ENCODE results near the gene SCAF8.

SCAF8 gene

GRCh38 chr6:154733183-154733625, at the start of gene SCAF8:
TSS of gene SCAF8 (plus strand) at chr6:154733416. CDS start at chr6:154733901, 485 bp downstream.
- peaks cover 30% of the 10 kb centered on the region for H3K4me1 ChIP-seq (ENCODE audit: control insufficient read depth, insufficient read depth, low read length, unreplicated experiment)
- no peaks in the 10 kb centered on the region for H3K27me3 ChIP-seq (ENCODE audit: insufficient read depth, low read length)
- peaks cover 41% of the 10 kb centered on the region for H3K79me2 ChIP-seq (ENCODE audit: control insufficient read depth, insufficient read depth, low read length, unreplicated experiment)
- peak within 1 kb of the TSS; percentile 89 for H3K4me3 ChIP-seq (ENCODE audit: low read depth, low read length)
- peak within 1 kb of the TSS; percentile 90 for H3K27ac ChIP-seq (ENCODE audit: low read depth, low read length)
- H3K36me3 ChIP-seq (ENCODE audit: insufficient read depth, low read length) = no peaks in the 10 kb centered on the region
- peak within 1 kb of the TSS; percentile 82 for H2AFZ ChIP-seq (ENCODE audit: low read length, unreplicated experiment)

GRCh38 chr6:154683756-154684523, 49.3 kb upstream of the SCAF8 start:
- Histone ChIP-seq H3K79me2 (ENCODE audit: control insufficient read depth, insufficient read depth, low read length, unreplicated experiment) (no peaks in the 10 kb centered on the region), H3K4me1 (ENCODE audit: control insufficient read depth, insufficient read depth, low read length, unreplicated experiment) (peaks cover 5% of the 10 kb centered on the region), H3K27me3 (ENCODE audit: insufficient read depth, low read length) (no peaks in the 10 kb centered on the region), H3K4me3 (ENCODE audit: low read depth, low read length) (peak overlapping the region; percentile 39), H3K36me3 (ENCODE audit: insufficient read depth, low read length) (no peaks in the 10 kb centered on the region), H2AFZ (ENCODE audit: low read length, unreplicated experiment) (peak overlapping the region; percentile 94), H3K27ac (ENCODE audit: low read depth, low read length) (peak overlapping the region; percentile 50)

GRCh38 chr6:154686162-154686561, 47.1 kb upstream of the SCAF8 start:
- peaks cover 5% of the 10 kb centered on the region for H3K4me1 ChIP-seq (ENCODE audit: control insufficient read depth, insufficient read depth, low read length, unreplicated experiment)
- H2AFZ ChIP-seq (ENCODE audit: low read length, unreplicated experiment) = no peak overlapping the region
- H3K27ac ChIP-seq (ENCODE audit: low read depth, low read length) = no peak overlapping the region
- H3K4me3 ChIP-seq (ENCODE audit: low read depth, low read length) = no peak overlapping the region
- H3K79me2 ChIP-seq (ENCODE audit: control insufficient read depth, insufficient read depth, low read length, unreplicated experiment) = no peaks in the 10 kb centered on the region
- H3K36me3 ChIP-seq (ENCODE audit: insufficient read depth, low read length) = no peaks in the 10 kb centered on the region
- no peaks in the 10 kb centered on the region for H3K27me3 ChIP-seq (ENCODE audit: insufficient read depth, low read length)

GRCh38 chr6:154689493-154690255, 43.5 kb upstream of the SCAF8 start:
- no peaks in the 10 kb centered on the region for H3K79me2 ChIP-seq (ENCODE audit: control insufficient read depth, insufficient read depth, low read length, unreplicated experiment)
- no peak overlapping the region for H3K4me3 ChIP-seq (ENCODE audit: low read depth, low read length)
- H3K4me1 ChIP-seq (ENCODE audit: control insufficient read depth, insufficient read depth, low read length, unreplicated experiment) = no peaks in the 10 kb centered on the region
- H3K27ac ChIP-seq (ENCODE audit: low read depth, low read length) = no peak overlapping the region
- peak overlapping the region; percentile 78 for H2AFZ ChIP-seq (ENCODE audit: low read length, unreplicated experiment)
- no peaks in the 10 kb centered on the region for H3K27me3 ChIP-seq (ENCODE audit: insufficient read depth, low read length)
- H3K36me3 ChIP-seq (ENCODE audit: insufficient read depth, low read length) = no peaks in the 10 kb centered on the region

- no peak overlapping the region for H3K27ac ChIP-seq (ENCODE audit: low read depth, low read length)
Measured at GRCh38 chr6:154690857-154691256, 42.4 kb upstream of the SCAF8 start.

GRCh38 chr6:154696661-154697060, 36.6 kb upstream of the SCAF8 start:
- H3K36me3 ChIP-seq (ENCODE audit: insufficient read depth, low read length) = no peaks in the 10 kb centered on the region
- H3K4me3 ChIP-seq (ENCODE audit: low read depth, low read length) = no peak overlapping the region
- no peaks in the 10 kb centered on the region for H3K79me2 ChIP-seq (ENCODE audit: control insufficient read depth, insufficient read depth, low read length, unreplicated experiment)
- no peaks in the 10 kb centered on the region for H3K4me1 ChIP-seq (ENCODE audit: control insufficient read depth, insufficient read depth, low read length, unreplicated experiment)
- no peak overlapping the region for H3K27ac ChIP-seq (ENCODE audit: low read depth, low read length)
- H3K27me3 ChIP-seq (ENCODE audit: insufficient read depth, low read length) = no peaks in the 10 kb centered on the region
- no peak overlapping the region for H2AFZ ChIP-seq (ENCODE audit: low read length, unreplicated experiment)

More at GRCh38 chr6:154690857-154691256, 42.4 kb upstream of the SCAF8 start:
- Histone ChIP-seq H3K79me2 (ENCODE audit: control insufficient read depth, insufficient read depth, low read length, unreplicated experiment) (no peaks in the 10 kb centered on the region), H2AFZ (ENCODE audit: low read length, unreplicated experiment) (no peak overlapping the region), H3K4me3 (ENCODE audit: low read depth, low read length) (no peak overlapping the region), H3K4me1 (ENCODE audit: control insufficient read depth, insufficient read depth, low read length, unreplicated experiment) (no peaks in the 10 kb centered on the region), H3K36me3 (ENCODE audit: insufficient read depth, low read length) (no peaks in the 10 kb centered on the region), H3K27me3 (ENCODE audit: insufficient read depth, low read length) (no peaks in the 10 kb centered on the region)

GRCh38 chr6:154703124-154703523, 30.1 kb upstream of the SCAF8 start:
- Histone ChIP-seq H3K79me2 (ENCODE audit: control insufficient read depth, insufficient read depth, low read length, unreplicated experiment) (no peaks in the 10 kb centered on the region), H3K27ac (ENCODE audit: low read depth, low read length) (no peak overlapping the region), H3K27me3 (ENCODE audit: insufficient read depth, low read length) (0 out of 2 replicates have a peak, but pooled peaks cover 8% of the 10 kb centered on the region), H3K4me1 (ENCODE audit: control insufficient read depth, insufficient read depth, low read length, unreplicated experiment) (no peaks in the 10 kb centered on the region), H3K4me3 (ENCODE audit: low read depth, low read length) (no peak overlapping the region), H2AFZ (ENCODE audit: low read length, unreplicated experiment) (no peak overlapping the region), H3K36me3 (ENCODE audit: insufficient read depth, low read length) (no peaks in the 10 kb centered on the region)

GRCh38 chr6:154705471-154706113, 27.6 kb upstream of the SCAF8 start:
- no peaks in the 10 kb centered on the region for H3K36me3 ChIP-seq (ENCODE audit: insufficient read depth, low read length)
- 0 out of 2 replicates have a peak, but pooled peaks cover 8% of the 10 kb centered on the region for H3K27me3 ChIP-seq (ENCODE audit: insufficient read depth, low read length)
- no peak overlapping the region for H3K27ac ChIP-seq (ENCODE audit: low read depth, low read length)
- no peaks in the 10 kb centered on the region for H3K79me2 ChIP-seq (ENCODE audit: control insufficient read depth, insufficient read depth, low read length, unreplicated experiment)
- no peak overlapping the region for H2AFZ ChIP-seq (ENCODE audit: low read length, unreplicated experiment)
- no peak overlapping the region for H3K4me3 ChIP-seq (ENCODE audit: low read depth, low read length)
- H3K4me1 ChIP-seq (ENCODE audit: control insufficient read depth, insufficient read depth, low read length, unreplicated experiment) = no peaks in the 10 kb centered on the region

GRCh38 chr6:154706389-154706788, 26.8 kb upstream of the SCAF8 start:
- no peak overlapping the region for H3K27ac ChIP-seq (ENCODE audit: low read depth, low read length)
- H3K4me1 ChIP-seq (ENCODE audit: control insufficient read depth, insufficient read depth, low read length, unreplicated experiment) = no peaks in the 10 kb centered on the region
- no peak overlapping the region for H2AFZ ChIP-seq (ENCODE audit: low read length, unreplicated experiment)
- H3K36me3 ChIP-seq (ENCODE audit: insufficient read depth, low read length) = no peaks in the 10 kb centered on the region
- no peaks in the 10 kb centered on the region for H3K79me2 ChIP-seq (ENCODE audit: control insufficient read depth, insufficient read depth, low read length, unreplicated experiment)
- H3K4me3 ChIP-seq (ENCODE audit: low read depth, low read length) = no peak overlapping the region
- 0 out of 2 replicates have a peak, but pooled peaks cover 8% of the 10 kb centered on the region for H3K27me3 ChIP-seq (ENCODE audit: insufficient read depth, low read length)

- Histone ChIP-seq H3K36me3 (ENCODE audit: insufficient read depth, low read length) (no peaks in the 10 kb centered on the region), H3K4me1 (ENCODE audit: control insufficient read depth, insufficient read depth, low read length, unreplicated experiment) (no peaks in the 10 kb centered on the region), H2AFZ (ENCODE audit: low read length, unreplicated experiment) (no peak overlapping the region), H3K27ac (ENCODE audit: low read depth, low read length) (no peak overlapping the region), H3K4me3 (ENCODE audit: low read depth, low read length) (no peak overlapping the region), H3K79me2 (ENCODE audit: control insufficient read depth, insufficient read depth, low read length, unreplicated experiment) (no peaks in the 10 kb centered on the region), H3K27me3 (ENCODE audit: insufficient read depth, low read length) (no peaks in the 10 kb centered on the region)
Measured at GRCh38 chr6:154709621-154710020, 23.6 kb upstream of the SCAF8 start.

Measured in ACC112 (cell line).